NCI-H2196 treated with DMSO at 0.1 percent for 48 hours (cell line): ENCODE data around the gene TRUB1.
"Not testable (repeated sequence)": the region's sequence is repeated elsewhere in the genome, so short reads cannot be mapped to it uniquely, and the experiment has no call there.

Experiments used
- DNase-seq: peaks from one replicate; lab custom pipeline; 2025; ENCODE audit not compliant: unreplicated experiment; lab: John Stamatoyannopoulos, UW

Gene TRUB1

DNA sequence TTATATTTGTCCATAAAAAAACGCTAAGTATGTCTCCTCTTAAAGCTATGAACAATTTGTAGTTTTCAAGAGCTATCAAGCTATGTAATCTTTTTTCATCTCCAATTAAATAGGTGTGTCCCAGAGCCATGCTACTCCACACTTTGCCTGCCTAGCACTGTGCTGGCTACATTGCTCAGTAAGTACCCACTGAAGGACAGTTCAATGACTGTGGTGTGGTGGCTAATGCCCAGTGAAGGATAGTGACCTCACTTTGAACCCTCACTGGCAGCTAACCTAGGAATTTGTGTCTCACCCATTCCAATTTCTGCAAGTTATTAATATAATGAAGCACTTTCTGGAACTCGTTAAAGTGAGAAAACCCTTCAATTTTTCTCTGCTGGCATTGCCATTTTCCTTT is 14.4 kb upstream of the TRUB1 start:
- no peak for DNase-seq

DNA sequence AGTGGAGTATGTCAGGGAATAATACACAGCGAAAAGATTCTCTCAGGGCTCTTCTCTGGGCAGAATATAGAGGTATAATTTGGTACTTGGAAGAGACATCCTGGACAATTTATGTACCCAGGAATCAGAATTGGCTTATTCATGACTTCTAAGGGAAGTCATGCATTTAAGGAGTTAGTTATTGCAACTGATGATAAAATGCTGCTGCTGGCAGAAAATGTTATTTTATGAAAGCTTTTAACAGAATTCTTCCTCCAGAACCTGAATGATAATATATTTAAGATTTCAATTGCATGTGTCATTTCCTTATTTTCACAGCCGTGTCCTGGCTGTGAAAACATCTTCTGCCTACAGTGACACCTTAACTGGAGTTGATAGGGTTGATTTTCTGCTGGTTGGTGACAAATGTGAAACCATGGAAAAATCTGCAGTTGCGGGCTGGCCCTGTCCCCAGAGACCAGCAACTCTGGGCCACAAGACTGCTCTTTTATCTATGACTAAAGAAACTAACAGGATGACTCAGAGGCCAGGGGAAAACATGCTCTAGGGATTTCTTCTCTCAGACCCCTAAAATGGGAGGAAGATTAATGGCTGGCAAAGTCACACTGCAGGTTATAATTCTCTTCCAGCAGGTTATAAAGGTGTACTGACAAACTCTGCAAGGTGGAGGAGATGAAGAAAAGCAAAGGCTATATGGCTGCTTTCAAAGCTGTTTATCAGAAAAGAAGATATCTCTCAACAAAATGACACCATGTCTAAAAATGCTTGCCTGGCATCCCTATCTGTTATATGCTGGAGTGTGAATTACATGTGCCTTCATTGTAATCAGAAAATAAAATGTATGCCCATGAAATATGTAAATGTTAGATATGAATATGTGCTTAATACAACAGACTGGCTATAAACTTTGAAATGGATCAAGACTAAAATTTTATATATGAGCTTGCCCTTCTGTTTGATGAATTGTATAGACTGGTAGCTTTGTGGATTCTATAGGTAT is 12.1 kb upstream of the TRUB1 start:
- no peak for DNase-seq

DNA sequence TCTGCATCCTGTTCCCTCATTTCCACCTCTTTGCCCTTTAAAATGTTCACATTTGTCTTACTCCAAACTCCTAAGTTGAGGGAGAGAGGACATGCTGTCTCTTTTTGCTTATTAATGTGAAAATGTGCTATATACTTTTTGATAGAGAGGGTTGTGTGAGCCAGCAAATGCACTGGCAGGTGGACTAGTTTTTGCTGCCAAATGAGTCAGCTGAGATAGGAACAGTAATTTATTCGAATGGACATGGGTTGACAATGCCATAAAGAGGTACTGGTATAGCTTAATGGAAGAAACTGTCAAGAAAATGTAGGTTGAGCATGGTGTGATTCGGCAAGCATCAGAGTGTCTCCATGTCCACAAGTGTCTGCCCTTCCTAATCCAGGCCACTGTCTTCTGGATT is 9.2 kb upstream of the TRUB1 start:
- DNase-seq: no peak

DNA sequence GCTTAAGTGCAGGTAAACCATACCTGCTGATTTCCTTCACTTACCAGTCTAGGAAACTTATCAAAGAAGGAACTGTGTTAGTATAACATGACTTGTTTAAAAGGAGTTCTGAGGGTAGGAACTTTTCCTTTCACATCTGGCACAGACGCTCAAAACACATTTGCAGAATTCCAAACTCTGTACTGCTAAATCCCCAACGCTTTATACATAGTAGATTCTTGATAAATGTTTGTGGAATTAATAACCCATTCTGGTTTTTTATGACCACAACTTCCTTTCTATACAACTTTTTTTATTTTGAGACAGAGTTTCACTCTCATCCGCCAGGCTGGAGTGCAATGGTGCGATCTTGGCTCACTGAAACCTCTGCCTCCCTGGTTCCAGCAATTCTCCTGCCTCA is 7.7 kb upstream of the TRUB1 start:
- no peak for DNase-seq

DNA sequence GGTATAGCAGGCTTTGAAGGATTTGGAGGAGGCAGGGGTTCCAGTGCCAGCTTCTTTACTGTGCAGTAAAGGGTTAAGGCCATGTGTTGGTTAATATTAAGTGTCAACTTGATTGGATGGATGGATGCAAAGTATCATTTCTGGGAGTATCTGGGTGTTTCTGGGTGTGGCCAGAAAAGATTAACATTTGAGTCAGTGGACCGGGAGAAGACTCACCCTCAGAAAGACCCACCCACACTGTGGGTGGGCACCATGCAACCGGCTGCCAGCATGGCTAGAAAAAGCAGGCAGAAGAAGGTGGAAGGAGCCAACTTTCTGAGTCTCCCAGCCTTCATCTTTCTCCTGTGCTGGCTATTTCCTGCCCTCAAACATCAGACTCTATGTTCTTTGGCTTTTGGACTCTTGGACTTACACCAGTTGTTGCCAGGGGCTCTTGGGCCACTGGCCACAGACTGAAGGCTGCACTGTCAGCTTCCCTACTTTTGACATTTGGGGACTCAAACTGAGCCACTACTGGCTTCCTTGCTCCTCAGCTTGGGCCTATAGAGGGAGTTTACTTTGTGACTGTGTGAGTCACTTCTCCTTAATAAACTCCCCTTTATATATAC is 6.8 kb upstream of the TRUB1 start:
- no peak for DNase-seq

DNA sequence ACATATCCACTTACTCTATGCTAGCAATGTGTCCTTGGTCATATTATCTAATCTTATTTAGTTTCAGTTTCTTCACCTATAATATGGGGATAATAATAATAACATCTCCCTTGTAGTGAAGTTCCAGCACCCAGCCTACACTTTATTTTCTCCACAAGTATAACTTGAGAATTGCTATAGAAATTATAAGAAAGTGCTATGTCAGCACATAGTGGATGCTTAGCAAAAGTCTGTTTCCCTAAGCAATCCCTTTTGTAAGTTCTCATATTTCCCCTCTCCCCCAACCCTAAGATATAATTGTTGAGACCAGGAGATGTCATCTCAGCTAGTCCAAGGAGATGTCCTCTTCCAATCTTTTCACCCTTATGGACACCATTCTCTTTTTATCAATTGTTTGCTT is 5.8 kb upstream of the TRUB1 start:
- DNase-seq: no peak

DNA sequence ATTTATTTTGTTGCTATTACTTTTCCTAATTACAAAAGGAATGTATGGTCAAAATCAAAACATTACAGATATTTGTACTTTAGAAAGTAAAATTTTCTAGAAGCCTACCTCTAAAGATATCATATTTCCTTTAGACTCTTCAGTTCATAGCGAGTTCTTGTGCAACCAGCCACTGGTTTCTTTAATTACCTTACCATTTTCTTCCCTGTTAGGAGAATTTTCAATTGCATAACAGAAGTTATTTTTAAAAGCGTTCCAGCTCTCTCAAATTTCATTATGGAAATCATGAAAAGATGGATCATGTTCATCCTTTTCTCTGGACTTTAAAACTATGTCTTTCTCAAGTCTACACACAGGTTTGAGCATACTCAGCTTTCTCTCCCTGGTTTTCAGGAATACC is 5.0 kb upstream of the TRUB1 start:
- no peak for DNase-seq

DNA sequence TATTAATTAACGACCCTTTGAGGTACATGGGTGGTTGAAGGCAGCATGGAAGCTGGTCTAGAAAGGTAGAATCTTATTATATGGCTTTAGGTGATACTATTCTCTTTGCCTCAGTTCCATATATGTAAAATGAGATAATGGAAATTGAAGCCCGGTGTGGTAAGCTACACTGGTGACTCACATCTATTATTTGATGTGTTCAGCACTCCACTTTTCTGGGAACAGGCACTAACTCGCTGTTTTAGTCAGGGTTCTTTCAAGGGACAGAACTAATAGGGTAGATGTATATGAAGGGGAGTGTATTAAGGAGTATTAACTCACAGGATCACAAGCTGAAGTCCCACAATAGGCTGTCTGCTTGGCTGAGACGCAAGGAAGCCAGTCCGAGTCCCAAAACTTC is 4.4 kb upstream of the TRUB1 start:
- DNase-seq: no peak

DNA sequence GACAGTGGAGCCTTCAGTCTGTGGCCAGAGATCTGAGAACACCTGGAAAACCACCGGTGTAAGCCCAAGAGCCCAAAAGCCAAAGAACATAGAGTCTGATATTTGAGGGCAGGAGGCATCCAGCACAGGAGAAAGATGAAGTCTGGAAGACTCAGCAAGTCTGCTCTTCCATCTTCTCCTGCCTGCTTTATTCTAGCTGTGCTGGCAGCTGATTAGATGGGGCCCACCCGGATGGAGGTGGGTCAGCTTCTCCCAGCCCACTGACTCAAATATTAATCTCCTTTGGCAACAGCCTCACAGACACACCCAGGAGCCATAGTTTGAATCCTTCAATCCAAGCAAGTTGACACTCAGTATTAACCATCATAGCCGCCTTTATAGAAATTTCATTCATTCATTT is 4.0 kb upstream of the TRUB1 start:
- DNase-seq: not testable (repeated sequence)

DNA sequence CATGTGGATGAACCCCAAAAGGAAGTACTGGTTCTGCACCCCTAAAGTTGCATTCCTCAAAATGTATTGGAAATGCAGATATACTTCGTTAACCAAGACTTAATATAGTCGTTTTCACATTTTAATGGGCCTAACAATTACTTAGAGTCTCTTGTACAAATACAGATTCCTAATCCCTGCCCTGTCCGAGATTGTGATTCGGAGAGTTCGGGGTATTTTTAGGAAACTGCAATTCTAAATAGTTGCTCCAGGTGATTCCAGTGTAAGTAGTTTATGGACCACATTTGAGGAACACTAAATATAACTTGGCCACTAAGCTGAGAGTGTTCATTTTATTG is 830 bp downstream of the TRUB1 start:
- DNase-seq: no peak

DNA sequence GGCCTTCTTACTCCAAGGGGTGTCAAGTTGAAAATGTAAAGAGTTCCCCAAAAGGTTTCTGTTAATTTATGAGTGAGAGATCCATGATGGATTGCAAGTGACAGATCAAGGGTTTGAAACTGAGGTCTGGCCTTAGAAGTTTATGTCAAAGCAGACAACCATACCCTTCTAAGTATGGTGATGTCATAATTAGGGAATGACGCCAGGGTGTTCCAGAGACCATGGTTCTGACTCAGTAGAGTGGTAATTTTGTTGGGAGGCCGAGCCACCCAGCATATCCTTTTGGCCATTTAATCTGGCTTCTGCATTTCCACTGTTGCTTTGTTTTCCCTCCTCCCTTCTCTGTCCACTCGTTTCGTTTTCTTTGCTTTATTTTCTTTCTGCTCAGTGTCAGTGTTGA is 2.7 kb downstream of the TRUB1 start:
- no peak for DNase-seq

DNA sequence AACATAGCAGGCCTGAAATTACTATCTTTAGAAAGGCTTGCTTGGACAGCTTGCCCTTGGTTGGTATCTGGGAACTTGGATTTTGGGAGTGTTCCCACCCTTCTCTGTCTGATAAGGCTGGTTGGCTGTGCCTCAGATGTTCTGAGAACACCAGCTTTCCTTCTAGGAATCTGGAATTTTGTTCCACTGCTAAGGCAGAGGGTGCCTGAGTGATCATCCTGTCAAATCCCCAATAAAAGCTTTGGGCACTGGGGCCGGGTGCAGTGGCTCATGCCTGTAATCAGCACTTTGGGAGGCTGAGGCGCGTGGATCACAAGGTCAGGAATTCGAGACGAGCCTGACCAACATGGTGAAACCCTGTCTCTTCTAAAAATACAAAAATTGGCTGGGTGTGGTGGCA is 5.0 kb downstream of the TRUB1 start:
- no peak for DNase-seq

DNA sequence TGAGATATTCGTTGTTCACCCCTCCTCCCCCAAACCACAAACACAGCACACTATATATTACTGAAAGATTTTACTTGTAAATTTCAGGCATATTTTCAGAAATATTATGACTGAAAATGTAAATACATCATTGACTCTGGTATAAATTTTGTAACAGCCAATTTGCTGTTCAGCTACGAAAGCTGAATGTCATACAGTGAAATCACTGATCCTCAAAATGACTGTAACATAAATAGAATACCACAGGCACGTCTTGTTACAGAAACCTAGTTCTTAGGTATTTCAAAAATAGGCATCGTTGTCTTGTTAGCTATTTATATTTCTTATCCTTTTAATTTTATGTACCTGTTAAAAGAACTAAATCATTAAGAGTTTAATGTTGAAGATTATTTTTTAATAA is 15.1 kb downstream of the TRUB1 start:
- no peak for DNase-seq

DNA sequence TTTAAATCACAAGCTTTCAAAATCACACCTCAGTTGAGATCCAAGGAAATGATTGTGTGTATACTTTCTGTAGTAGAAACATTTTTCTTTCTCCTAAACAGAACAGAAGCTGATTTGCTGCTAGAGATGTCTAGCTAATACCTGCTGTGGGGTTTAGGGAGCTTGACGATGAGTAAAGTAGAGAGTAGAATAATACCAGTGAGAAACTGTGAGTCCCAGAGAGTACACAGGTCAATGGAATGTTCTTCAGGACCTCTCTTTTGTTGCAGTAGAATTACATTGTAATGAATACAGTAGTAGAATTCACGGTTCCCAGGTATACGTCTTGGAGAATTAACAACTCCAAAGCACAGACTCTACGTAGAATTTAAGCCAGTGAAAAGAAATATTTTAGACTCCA is 18.0 kb downstream of the TRUB1 start:
- no peak for DNase-seq

DNA sequence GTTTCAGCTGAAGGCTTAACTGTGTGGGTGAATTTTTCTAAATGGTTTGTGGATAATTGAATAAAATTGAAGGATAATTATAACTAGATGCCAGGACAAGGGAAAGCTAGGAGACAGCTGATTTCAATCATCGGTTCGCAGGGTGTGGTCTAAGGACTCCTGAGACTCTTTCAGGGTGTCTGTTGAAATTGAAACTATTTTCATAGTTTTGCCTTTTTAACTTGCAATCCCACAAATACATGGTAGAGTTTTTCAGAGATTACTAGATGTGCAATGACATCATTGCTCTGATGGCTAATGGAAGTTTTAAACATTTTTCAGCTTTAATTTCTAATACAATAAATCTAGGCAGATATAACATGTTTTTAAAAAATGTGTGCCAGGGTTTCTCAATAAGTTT is 18.5 kb downstream of the TRUB1 start:
- DNase-seq: no peak

DNA sequence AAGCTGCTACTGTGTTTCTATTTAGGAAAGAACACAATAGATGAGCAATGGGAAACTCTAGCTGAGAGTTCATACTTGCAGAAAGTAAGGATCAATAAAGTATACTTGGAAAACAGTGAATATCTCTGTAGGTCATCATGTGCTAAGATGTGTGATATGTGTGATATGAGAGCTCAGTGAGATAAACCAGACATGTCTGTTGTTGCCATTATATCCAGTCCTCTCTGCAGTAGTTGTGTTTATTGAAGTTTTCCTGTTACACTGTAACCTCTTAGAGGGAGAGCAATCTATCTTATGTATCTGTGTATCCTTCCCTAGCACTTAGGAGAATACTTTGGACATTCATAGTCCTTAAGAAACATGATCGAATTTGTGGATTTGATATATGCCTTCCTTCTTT is 19.1 kb downstream of the TRUB1 start:
- DNase-seq: no peak

DNA sequence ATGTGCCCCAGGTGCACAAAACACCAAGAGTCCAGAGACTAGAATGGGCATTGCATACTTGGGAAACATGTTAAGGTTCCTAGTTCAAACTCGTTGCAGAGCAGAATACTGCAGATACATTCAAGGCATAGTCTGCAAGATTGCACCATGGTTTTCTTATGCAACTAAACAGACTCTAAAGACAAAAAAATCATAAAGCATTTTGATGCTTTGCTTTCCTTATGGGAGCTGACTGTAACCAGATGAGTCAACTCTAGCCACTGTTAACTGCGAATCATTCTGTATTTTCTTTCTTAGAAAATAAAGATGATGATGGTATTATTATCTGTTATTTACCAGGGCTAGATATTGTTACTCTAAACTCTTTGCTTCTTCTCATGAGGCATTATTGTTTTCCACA is 19.7 kb downstream of the TRUB1 start:
- no peak for DNase-seq

DNA sequence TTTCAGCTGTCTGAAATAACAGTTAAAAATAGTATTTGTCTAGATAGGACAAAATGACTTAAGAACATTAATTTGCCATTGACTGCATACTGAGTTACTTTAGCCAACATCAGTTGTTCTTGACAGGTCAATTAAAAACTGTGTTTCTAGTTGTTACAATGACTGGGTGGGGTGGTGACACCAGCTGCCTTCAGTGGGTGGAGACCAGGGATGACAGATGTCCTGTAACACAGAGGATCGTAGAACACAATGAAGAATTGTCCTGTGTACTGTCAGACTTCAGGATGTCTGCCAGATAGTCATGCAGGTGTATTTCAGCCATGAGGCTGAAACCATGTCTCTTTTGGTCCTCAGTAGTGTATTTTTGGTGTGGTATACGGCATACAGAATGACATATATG is 24.4 kb downstream of the TRUB1 start:
- no peak for DNase-seq

DNA sequence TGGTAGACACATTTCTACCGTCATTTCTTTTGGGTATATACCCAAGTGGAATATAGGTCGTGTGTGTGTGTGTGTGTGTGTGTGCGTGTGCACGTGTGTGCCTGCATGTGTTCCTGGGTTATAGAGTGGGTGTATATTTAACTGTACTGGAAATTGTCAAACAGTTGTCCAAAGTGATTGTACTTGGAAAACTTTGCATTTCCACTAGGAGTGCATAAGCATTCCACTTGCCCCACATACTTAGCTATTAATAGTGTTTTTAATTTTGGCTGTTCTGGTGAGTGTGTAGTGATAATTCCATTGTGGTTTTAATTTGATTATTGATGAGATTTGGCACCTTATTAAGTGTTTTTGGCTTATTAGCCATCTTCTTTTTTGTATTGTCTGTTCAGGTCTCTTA is 25.9 kb downstream of the TRUB1 start:
- DNase-seq: no peak

DNA sequence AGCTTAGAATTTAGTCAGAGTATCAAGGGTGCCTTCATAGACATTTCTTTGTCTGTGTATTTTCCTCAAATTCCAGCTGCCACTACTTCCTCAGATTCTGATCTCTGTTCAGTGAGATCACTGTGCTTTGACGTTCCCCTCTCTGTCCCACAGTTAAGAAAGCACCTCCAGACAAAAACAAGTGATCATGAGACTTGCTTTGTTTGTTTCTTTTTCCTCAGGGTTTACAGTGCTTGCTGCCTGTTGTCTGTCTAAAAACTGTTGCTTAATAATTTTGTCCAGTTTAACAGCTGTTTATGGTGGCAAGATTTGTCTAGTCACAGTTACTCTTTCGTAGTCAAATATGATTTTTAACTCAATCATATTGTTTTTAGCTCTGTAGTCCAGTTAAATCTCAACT is 29.1 kb downstream of the TRUB1 start:
- DNase-seq: no peak

DNA sequence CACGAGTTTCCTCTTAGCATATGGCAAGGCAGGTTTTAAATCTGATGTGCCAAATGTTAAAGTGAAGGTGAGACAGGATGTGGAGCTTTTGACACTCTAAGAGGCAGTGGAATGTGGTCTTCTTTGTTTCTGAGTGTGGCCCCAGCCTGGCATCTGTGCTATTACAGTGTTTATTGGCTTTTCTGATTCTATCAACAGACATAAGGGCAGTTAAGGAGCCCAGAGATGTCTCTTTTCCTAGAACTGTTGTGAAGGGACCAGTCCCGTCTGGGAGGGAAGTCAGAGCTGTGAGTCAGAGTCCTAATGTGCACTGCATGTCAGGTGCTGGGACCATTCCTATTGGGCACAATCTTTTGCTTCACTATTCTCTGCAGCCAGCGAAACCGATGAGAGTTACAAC is 32.5 kb downstream of the TRUB1 start:
- DNase-seq: no peak

DNA sequence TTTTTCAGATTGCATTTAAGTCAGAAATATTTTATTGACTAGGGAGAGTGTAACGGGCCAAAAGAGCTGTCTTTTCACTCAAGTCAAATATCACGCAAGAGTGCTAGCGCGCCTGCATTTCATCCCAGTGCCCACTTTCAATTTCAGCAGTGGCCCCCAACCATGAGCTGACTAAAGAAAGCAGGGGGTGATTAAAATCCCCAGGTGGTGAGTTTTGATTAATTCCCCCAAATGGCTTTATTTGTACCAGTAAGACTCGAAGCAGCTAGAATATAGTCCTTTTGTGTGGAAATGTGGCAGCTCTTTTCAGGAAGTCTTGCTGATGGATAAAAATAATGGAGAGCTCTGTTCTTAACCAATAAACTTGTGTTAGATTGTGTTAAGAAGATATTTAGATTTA is 35.3 kb downstream of the TRUB1 start:
- DNase-seq: no peak

DNA sequence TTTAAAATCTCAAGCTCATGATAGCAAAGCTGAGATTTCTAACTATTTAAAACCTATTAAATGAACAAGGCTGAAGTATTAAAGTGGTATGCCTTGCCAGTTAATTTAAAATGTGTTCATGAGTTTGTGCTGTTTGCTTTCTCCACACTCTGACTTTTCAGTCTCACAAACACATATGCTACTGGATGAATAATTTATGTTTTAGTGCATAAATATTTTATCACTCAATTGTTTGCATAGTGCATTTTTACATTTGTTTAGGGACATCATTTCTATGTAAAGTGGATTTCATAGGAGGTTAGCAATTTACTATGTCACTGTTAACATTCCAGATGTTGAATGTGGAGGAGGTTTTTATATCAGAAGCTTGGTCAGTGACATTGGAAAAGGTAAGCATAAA is 36.0 kb downstream of the TRUB1 start:
- DNase-seq: no peak
